HFFc6 (cell line): Measurements from ENCODE around the gene MTG2. TPM values are rescaled to one million over a fixed set of nuclear protein-coding genes. Genes with fewer than 3 reads are reported as not detected.

Experiments
- DNase-seq: peaks from one replicate; pipeline ENCODE4 v3.0.0-alpha.2; 2018
- H3K27ac Mint-ChIP-seq: 2 replicates; pipeline ENCODE4 v1.8.0; 2020; ENCODE audit warnings: mild to moderate bottlenecking, mixed read lengths
- H3K27me3 Mint-ChIP-seq: 2 replicates; pipeline ENCODE4 v1.8.0; 2021; ENCODE audit warnings: mild to moderate bottlenecking, moderate library complexity, mixed read lengths; ENCODE audit not compliant: insufficient read depth
- H3K36me3 Mint-ChIP-seq: 2 replicates; pipeline ENCODE4 v1.8.0; 2021; ENCODE audit warnings: low read depth, mixed read lengths
- H3K4me1 Mint-ChIP-seq: 2 replicates; pipeline ENCODE4 v1.8.0; 2020; ENCODE audit warnings: low read depth, mixed read lengths
- H3K4me3 Mint-ChIP-seq: 2 replicates; pipeline ENCODE4 v1.8.0; 2020; ENCODE audit warnings: mild to moderate bottlenecking, moderate library complexity, mixed read lengths
- H3K9me3 Mint-ChIP-seq: 2 replicates; pipeline ENCODE4 v1.8.0; 2020; ENCODE audit warnings: mild to moderate bottlenecking, mixed read lengths
- total RNA-seq, 6 experiments: library from RNA; stranded (reverse); fragmentation: NEBNext Ultra II Directional; extraction: Animal tissue kit (Norgen Biotek cat#: 25700); gene quantifications; 2 replicates in 1 of 6; 3 replicates in 5 of 6; pipeline ENCODE4 v1.2.3, GENCODE V29; 2021
- TF ChIP-seq, protein P1 (sequence below): fragments of 200-600 bp; sonication (generic); IDR thresholded peaks from 2 replicates; pipeline ENCODE4 v1.5.0; 2021; ENCODE audit warnings: antibody characterized with exemption, mild to moderate bottlenecking

MTG2 gene
- total RNA-seq, 6 experiments from 2014 or later, result 27.9 to 33.8 (median 30.2) TPM

GRCh38 chr20:62160253-62160652 lies 22.6 kb upstream of the MTG2 start:
- H3K27ac Mint-ChIP-seq, result no peak overlapping the region
- H3K9me3 Mint-ChIP-seq, result no peaks in the 10 kb centered on the region
- TF ChIP-seq, protein P1, sequence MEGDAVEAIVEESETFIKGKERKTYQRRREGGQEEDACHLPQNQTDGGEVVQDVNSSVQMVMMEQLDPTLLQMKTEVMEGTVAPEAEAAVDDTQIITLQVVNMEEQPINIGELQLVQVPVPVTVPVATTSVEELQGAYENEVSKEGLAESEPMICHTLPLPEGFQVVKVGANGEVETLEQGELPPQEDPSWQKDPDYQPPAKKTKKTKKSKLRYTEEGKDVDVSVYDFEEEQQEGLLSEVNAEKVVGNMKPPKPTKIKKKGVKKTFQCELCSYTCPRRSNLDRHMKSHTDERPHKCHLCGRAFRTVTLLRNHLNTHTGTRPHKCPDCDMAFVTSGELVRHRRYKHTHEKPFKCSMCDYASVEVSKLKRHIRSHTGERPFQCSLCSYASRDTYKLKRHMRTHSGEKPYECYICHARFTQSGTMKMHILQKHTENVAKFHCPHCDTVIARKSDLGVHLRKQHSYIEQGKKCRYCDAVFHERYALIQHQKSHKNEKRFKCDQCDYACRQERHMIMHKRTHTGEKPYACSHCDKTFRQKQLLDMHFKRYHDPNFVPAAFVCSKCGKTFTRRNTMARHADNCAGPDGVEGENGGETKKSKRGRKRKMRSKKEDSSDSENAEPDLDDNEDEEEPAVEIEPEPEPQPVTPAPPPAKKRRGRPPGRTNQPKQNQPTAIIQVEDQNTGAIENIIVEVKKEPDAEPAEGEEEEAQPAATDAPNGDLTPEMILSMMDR, result no peak
- H3K36me3 Mint-ChIP-seq, result peaks cover 15% of the 10 kb centered on the region
- no peak for DNase-seq
- H3K4me1 Mint-ChIP-seq, result peaks cover 28% of the 10 kb centered on the region
- H3K27me3 Mint-ChIP-seq, result no peaks in the 10 kb centered on the region
- H3K4me3 Mint-ChIP-seq, result no peak overlapping the region

DNA sequence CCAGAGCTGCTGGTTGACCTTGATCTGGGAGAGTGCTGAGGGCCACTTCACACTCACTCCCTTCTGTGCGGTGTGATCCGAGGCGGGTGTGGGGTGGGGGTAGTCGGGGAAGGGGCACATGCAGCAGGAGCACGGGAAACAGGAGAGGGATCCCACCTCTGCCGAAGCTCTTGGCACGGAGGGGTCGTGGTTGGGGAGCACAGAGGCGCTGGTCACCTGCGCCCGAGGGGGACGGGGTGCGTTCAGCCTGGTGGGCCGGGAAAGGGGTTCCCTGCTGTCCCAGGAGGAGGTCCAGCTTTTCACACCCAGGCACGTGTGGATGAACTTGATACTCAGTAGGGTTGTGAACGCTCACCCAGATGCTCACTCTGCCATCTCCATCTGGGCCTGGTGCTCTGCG lies 22.0 kb upstream of the MTG2 start:
- H3K27ac Mint-ChIP-seq, result no peak overlapping the region
- H3K27me3 Mint-ChIP-seq, result no peaks in the 10 kb centered on the region
- peaks cover 21% of the 10 kb centered on the region for H3K4me1 Mint-ChIP-seq
- TF ChIP-seq, protein P1, result no peak
- H3K4me3 Mint-ChIP-seq, result no peak overlapping the region
- H3K36me3 Mint-ChIP-seq, result peaks cover 8% of the 10 kb centered on the region; the same call in 1 of the 2 replicates
- DNase-seq, result no peak
- no peaks in the 10 kb centered on the region for H3K9me3 Mint-ChIP-seq

GRCh38 chr20:62161347-62161746 lies 21.5 kb upstream of the MTG2 start:
- H3K27me3 Mint-ChIP-seq, result no peaks in the 10 kb centered on the region
- H3K36me3 Mint-ChIP-seq, result peaks cover 13% of the 10 kb centered on the region; the same call in 1 of the 2 replicates
- H3K4me3 Mint-ChIP-seq, result no peak overlapping the region
- H3K27ac Mint-ChIP-seq, result no peak overlapping the region
- DNase-seq, result no peak
- peaks cover 18% of the 10 kb centered on the region for H3K4me1 Mint-ChIP-seq
- no peaks in the 10 kb centered on the region for H3K9me3 Mint-ChIP-seq
- TF ChIP-seq, protein P1, result no peak

DNA sequence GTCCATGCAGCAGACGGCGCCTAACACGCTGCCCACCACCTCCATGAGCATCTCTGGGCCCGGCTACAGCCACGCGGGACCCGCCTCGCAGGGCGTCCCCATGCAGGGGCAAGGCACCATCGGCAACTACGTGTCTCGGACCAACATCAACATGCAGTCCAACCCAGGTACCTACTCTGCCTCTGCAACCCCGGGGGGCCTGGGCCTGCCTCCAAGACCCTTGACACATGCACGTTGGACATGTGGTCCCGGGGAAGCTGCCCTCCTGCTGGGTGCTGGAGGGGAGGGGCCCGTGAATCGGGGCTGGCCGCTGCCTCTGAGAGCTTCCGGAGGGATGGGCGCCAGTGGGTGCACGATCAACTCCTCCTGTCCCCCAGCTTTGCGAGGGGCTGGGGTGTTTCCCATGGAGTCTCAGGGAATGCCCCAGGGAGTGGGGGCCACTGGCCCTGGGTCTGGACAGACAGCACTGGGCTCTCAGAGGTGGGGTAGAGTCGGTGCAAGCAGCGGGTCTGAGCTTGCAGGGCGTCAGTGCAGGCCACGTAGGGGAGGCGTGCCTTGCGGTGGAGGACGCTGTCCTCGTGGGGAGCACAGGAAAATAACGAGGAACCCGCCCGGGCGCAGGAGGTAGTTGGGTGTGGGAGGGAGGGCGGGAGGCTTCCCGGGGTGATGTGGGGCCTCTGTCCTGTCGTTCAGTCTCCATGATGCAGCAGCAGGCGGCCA lies 19.9 kb upstream of the MTG2 start:
- H3K36me3 Mint-ChIP-seq, result peaks cover 13% of the 10 kb centered on the region; the same call in 1 of the 2 replicates
- no peaks in the 10 kb centered on the region for H3K9me3 Mint-ChIP-seq
- TF ChIP-seq, protein P1, result no peak
- H3K4me1 Mint-ChIP-seq, result peaks cover 18% of the 10 kb centered on the region
- no peak overlapping the region for H3K4me3 Mint-ChIP-seq
- no peaks in the 10 kb centered on the region for H3K27me3 Mint-ChIP-seq
- H3K27ac Mint-ChIP-seq, result no peak overlapping the region
- DNase-seq, result no peak

GRCh38 chr20:62163485-62163865 lies 19.4 kb upstream of the MTG2 start:
- no peak for DNase-seq
- peaks cover 18% of the 10 kb centered on the region for H3K4me1 Mint-ChIP-seq
- no peaks in the 10 kb centered on the region for H3K9me3 Mint-ChIP-seq
- H3K36me3 Mint-ChIP-seq, result peaks cover 13% of the 10 kb centered on the region; the same call in 1 of the 2 replicates
- H3K4me3 Mint-ChIP-seq, result no peak overlapping the region
- TF ChIP-seq, protein P1, result no peak
- H3K27me3 Mint-ChIP-seq, result no peaks in the 10 kb centered on the region
- no peak overlapping the region for H3K27ac Mint-ChIP-seq
